HepG2 (cell line): Measurements from ENCODE around the gene GAL3ST2. TPM values are rescaled to one million over a fixed set of nuclear protein-coding genes. Genes with fewer than 3 reads are reported as not detected.

Experiments
- EED ChIP-seq: sonication (generic); formaldehyde crosslinking; IDR thresholded peaks from 2 replicates; pipeline ENCODE4 v1.5.0; 2020; ENCODE audit warnings: mild to moderate bottlenecking, missing genetic modification reagents
- GATAD1 ChIP-seq: IDR thresholded peaks from 2 replicates; pipeline ENCODE4 v1.6.1; 2016; ENCODE audit warnings: missing genetic modification reagents, missing compliant biosample characterization
- HIVEP1 ChIP-seq: sonication (generic); formaldehyde crosslinking; IDR thresholded peaks from 2 replicates; pipeline ENCODE4 v1.4.0; 2020; ENCODE audit warnings: mild to moderate bottlenecking, missing genetic modification reagents
- ISL2 ChIP-seq: sonication (generic); formaldehyde crosslinking; IDR thresholded peaks from 2 replicates; pipeline ENCODE4 v1.5.0; 2020; ENCODE audit warnings: missing genetic modification reagents
- JUNB ChIP-seq: sonication (generic); formaldehyde crosslinking; IDR thresholded peaks from 2 replicates; pipeline ENCODE4 v1.8.0; 2022; ENCODE audit warnings: missing genetic modification reagents, mild to moderate bottlenecking, borderline replicate concordance
- MAZ ChIP-seq, 2 experiments: sonication (generic) in 1 of 2; formaldehyde crosslinking in 1 of 2; IDR thresholded peaks; 2 replicates each; pipeline versions ENCODE4 v1.5.0 to v1.6.1; 2012 to 2020; ENCODE audit warnings: low read depth in 2 of 2, mild to moderate bottlenecking in 2 of 2, borderline replicate concordance in 1 of 2, improper control_type of control experiment in 1 of 2, low read length in 1 of 2, missing genetic modification reagents in 1 of 2, moderate library complexity in 1 of 2
- MEIS2 ChIP-seq: sonication (generic); formaldehyde crosslinking; IDR thresholded peaks from 2 replicates; pipeline ENCODE4 v1.9.0; 2021; ENCODE audit warnings: mild to moderate bottlenecking, missing genetic modification reagents
- NR2F6 ChIP-seq, 2 experiments: IDR thresholded peaks; 2 replicates each; pipeline ENCODE4 v1.6.1; 2016; ENCODE audit warnings: antibody characterized with exemption in 1 of 2, mild to moderate bottlenecking in 1 of 2
- SAFB2 ChIP-seq: sonication (generic); formaldehyde crosslinking; IDR thresholded peaks from 2 replicates; pipeline ENCODE4 v1.5.1; 2020; ENCODE audit warnings: missing genetic modification reagents, low read depth, mild to moderate bottlenecking, borderline replicate concordance
- SMC3 ChIP-seq: IDR thresholded peaks from 2 replicates; pipeline ENCODE4 v1.6.1; 2011; ENCODE audit warnings: low read length, improper control_type of control experiment
- TCF12 ChIP-seq, 2 experiments: fragments of 450-650 bp in 1 of 2; sonication (generic) in 1 of 2; formaldehyde crosslinking in 1 of 2; IDR thresholded peaks; 2 replicates each; pipeline versions ENCODE4 v1.6.1 to v1.8.0; 2017 to 2022; ENCODE audit warnings: antibody characterized with exemption in 1 of 2, mild to moderate bottlenecking in 1 of 2, missing genetic modification reagents in 1 of 2, moderate library complexity in 1 of 2
- ZC3H13 ChIP-seq: sonication (generic); formaldehyde crosslinking; IDR thresholded peaks from 2 replicates; pipeline ENCODE4 v1.8.1; 2023; ENCODE audit warnings: mild to moderate bottlenecking, missing genetic modification reagents, moderate library complexity
- ZNF101 ChIP-seq: sonication (generic); formaldehyde crosslinking; IDR thresholded peaks from 2 replicates; pipeline ENCODE4 v1.4.0; 2020; ENCODE audit warnings: mild to moderate bottlenecking, low read depth, missing genetic modification reagents, borderline replicate concordance
- ZNF225 ChIP-seq: sonication (generic); formaldehyde crosslinking; IDR thresholded peaks from 2 replicates; pipeline ENCODE4 v1.4.0; 2020; ENCODE audit warnings: mild to moderate bottlenecking, missing genetic modification reagents
- ZNF274 ChIP-seq: sonication (generic); formaldehyde crosslinking; IDR thresholded peaks from 2 replicates; pipeline ENCODE4 v1.5.1; 2020; ENCODE audit warnings: mild to moderate bottlenecking, missing genetic modification reagents
- ZNF343 ChIP-seq: sonication (generic); formaldehyde crosslinking; IDR thresholded peaks from 2 replicates; pipeline ENCODE4 v1.4.0; 2020; ENCODE audit warnings: mild to moderate bottlenecking, missing genetic modification reagents
- ZNF451 ChIP-seq: sonication (generic); formaldehyde crosslinking; IDR thresholded peaks from 2 replicates; pipeline ENCODE4 v1.5.0; 2020; ENCODE audit warnings: mild to moderate bottlenecking, missing genetic modification reagents
- ZNF543 ChIP-seq: sonication (generic); formaldehyde crosslinking; IDR thresholded peaks from 2 replicates; pipeline ENCODE4 v1.4.0; 2020; ENCODE audit warnings: mild to moderate bottlenecking, missing genetic modification reagents
- ZNF577 ChIP-seq: sonication (generic); formaldehyde crosslinking; IDR thresholded peaks from 2 replicates; pipeline ENCODE4 v1.4.0; 2020; ENCODE audit warnings: mild to moderate bottlenecking, low read depth, missing genetic modification reagents, borderline replicate concordance
- ZNF766 ChIP-seq: sonication (generic); formaldehyde crosslinking; IDR thresholded peaks from 2 replicates; pipeline ENCODE4 v1.5.0; 2020; ENCODE audit warnings: missing genetic modification reagents, borderline replicate concordance
- ZNF772 ChIP-seq: sonication (generic); formaldehyde crosslinking; IDR thresholded peaks from 2 replicates; pipeline ENCODE4 v1.5.0; 2020; ENCODE audit warnings: mild to moderate bottlenecking, missing genetic modification reagents
- polyA plus RNA-seq, 8 experiments: library from polyadenylated mRNA; depleted of rRNA in 3 of 8; stranded (reverse) in 7 of 8; unstranded in 1 of 8; fragments of >200 nt; fragmentation: Illumina TruSeq in 4 of 8; extraction: Trizol in 4 of 8; gene quantifications; 2 replicates each; pipeline versions ENCODE4 v1.2.1 to v1.2.3, GENCODE V29; 2011 to 2016; ENCODE audit warnings: low read depth in 4 of 8, missing spikeins in 1 of 8, mixed read lengths in 1 of 8; ENCODE audit not compliant: insufficient read depth in 1 of 8
- total RNA-seq, 5 experiments: library from RNA; depleted of rRNA; stranded (reverse); fragments of >200 nt; fragmentation: Illumina TruSeq; extraction: Trizol; gene quantifications; 2 replicates each; pipeline ENCODE4 v1.2.3, GENCODE V29; 2016; ENCODE audit warnings: low read depth in 1 of 5
- TF ChIP-seq, protein P1 (sequence below): sonication (generic); formaldehyde crosslinking; IDR thresholded peaks from 2 replicates; pipeline ENCODE4 v1.8.1; 2022; ENCODE audit warnings: low read depth, mild to moderate bottlenecking, missing genetic modification reagents
- TF ChIP-seq, protein P2 (sequence below), 2 experiments: sonication (generic) in 1 of 2; formaldehyde crosslinking in 1 of 2; IDR thresholded peaks; 2 replicates each; pipeline versions ENCODE4 v1.5.1 to v1.6.1; 2011 to 2020; ENCODE audit warnings: borderline replicate concordance in 1 of 2, low read depth in 1 of 2, low read length in 1 of 2, mild to moderate bottlenecking in 1 of 2, missing genetic modification reagents in 1 of 2, moderate library complexity in 1 of 2

GAL3ST2 gene
- total and polyA plus RNA-seq, 2 of the 13 experiments (the other 11 are each of a cell fraction or from before 2014, with no cell fraction given): 0.17 to 0.20 TPM

DNA sequence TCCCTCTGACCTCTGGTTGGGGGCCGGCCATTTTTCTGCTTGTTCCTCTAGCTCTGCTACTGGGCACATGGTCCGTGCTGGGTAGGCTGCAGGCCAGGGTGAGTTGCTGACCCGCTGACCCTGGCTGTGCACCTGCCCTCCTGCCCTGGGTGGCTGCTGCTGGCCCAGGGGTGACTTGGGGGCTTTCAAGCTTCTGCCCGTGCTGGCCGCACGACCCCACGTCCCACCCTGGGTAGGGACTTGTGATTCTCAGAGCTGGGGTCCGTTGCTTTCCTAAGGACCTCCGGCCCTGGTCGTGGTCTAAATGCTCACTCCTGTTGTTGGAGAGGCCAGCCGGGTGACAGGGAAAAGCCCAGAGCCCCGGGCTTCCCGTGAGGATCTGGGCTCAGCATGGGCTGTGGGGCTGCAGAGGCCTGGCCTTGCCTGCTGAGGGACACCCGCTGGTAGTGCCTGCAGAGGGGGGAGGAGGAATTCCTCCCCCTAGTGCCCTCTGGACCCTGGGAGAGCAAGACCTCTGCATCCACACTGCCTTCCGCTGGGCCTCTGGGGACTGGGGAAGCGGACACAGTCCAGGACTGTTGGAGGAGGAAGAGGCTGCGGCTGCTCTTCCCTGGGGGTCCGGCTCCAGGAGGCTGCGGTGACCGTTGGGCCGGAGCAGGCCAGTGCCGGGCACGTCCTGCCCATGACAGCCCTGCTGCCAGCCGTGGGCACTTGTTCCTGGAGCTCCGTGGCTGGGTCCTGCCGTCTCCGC is 6.3 kb upstream of the GAL3ST2 start (continued):
- TF ChIP-seq, protein P1, sequence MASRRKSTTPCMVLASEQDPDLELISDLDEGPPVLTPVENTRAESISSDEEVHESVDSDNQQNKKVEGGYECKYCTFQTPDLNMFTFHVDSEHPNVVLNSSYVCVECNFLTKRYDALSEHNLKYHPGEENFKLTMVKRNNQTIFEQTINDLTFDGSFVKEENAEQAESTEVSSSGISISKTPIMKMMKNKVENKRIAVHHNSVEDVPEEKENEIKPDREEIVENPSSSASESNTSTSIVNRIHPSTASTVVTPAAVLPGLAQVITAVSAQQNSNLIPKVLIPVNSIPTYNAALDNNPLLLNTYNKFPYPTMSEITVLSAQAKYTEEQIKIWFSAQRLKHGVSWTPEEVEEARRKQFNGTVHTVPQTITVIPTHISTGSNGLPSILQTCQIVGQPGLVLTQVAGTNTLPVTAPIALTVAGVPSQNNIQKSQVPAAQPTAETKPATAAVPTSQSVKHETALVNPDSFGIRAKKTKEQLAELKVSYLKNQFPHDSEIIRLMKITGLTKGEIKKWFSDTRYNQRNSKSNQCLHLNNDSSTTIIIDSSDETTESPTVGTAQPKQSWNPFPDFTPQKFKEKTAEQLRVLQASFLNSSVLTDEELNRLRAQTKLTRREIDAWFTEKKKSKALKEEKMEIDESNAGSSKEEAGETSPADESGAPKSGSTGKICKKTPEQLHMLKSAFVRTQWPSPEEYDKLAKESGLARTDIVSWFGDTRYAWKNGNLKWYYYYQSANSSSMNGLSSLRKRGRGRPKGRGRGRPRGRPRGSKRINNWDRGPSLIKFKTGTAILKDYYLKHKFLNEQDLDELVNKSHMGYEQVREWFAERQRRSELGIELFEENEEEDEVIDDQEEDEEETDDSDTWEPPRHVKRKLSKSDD: peak; percentile 70; the same call in 1 of the 2 replicates
- TF ChIP-seq ZNF577 (CRISPR knock-in tag) (no peak), ZNF343 (peak; percentile 76; the same call in 1 of the 2 replicates), SMC3 (peak; percentile 37; the same call in 1 of the 2 replicates), ZNF274 (CRISPR knock-in tag) (peak; percentile 82), MEIS2 (CRISPR knock-in tag) (peak; percentile 88), ZC3H13 (peak; percentile 99), HIVEP1 (peak; percentile 97), ZNF225 (CRISPR knock-in tag) (no peak), ZNF543 (CRISPR knock-in tag) (no peak), JUNB (CRISPR knock-in tag) (no peak), SAFB2 (no peak; the same call in 1 of the 2 replicates), ISL2 (CRISPR knock-in tag) (peak; percentile 78), ZNF101 (no peak), TCF12 (IDR thresholded peaks at IDR 0.05) (no peak), TCF12 (CRISPR knock-in tag; IDR thresholded peaks at IDR 0.05) (peak; percentile 42; the same call in 1 of the 2 replicates), EED (CRISPR knock-in tag) (peak; percentile 85), NR2F6 (IDR thresholded peaks at IDR 0.05) (peak; percentile 85), NR2F6 (CRISPR knock-in tag; IDR thresholded peaks at IDR 0.05) (peak; percentile 97), MAZ (IDR thresholded peaks at IDR 0.05; ENCODE audit: borderline replicate concordance, low read depth, low read length) (peak; percentile 91; the same call in 1 of the 2 replicates), MAZ (CRISPR knock-in tag; IDR thresholded peaks at IDR 0.05; ENCODE audit: low read depth) (peak; percentile 98), ZNF766 (peak; percentile 81), ZNF772 (CRISPR knock-in tag) (peak; percentile 94), ZNF451 (CRISPR knock-in tag) (peak; percentile 91; the same call in 1 of the 2 replicates), GATAD1 (CRISPR knock-in tag) (peak; percentile 82)
- TF ChIP-seq, protein P2, sequence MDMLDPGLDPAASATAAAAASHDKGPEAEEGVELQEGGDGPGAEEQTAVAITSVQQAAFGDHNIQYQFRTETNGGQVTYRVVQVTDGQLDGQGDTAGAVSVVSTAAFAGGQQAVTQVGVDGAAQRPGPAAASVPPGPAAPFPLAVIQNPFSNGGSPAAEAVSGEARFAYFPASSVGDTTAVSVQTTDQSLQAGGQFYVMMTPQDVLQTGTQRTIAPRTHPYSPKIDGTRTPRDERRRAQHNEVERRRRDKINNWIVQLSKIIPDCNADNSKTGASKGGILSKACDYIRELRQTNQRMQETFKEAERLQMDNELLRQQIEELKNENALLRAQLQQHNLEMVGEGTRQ (IDR thresholded peaks at IDR 0.05; ENCODE audit: low read depth, low read length): no peak
- TF ChIP-seq, protein P2 (CRISPR knock-in tag; IDR thresholded peaks at IDR 0.05; ENCODE audit: borderline replicate concordance): 0 out of 2 replicates have a peak, but pooled peaks have one; percentile 17
